Nephron progenitor cell (in vitro differentiated cells): ENCODE data around the gene POLR3K.

ENCODE experiments used
- DNase-seq: peaks from one replicate; pipeline ENCODE4 v3.0.0; 2021
- H3K27ac Mint-ChIP-seq: 2 replicates; pipeline ENCODE4 v1.8.0; 2021; ENCODE audit warnings: mild to moderate bottlenecking, moderate library complexity, mixed read lengths
- H3K27me3 Mint-ChIP-seq: 2 replicates; pipeline ENCODE4 v1.8.0; 2021; ENCODE audit warnings: mild to moderate bottlenecking, low read depth, mixed read lengths; ENCODE audit not compliant: poor library complexity
- H3K36me3 Mint-ChIP-seq: 2 replicates; pipeline ENCODE4 v1.8.0; 2021; ENCODE audit warnings: low read depth, mixed read lengths
- H3K4me1 Mint-ChIP-seq: 2 replicates; pipeline ENCODE4 v1.8.0; 2021; ENCODE audit warnings: mixed read lengths
- H3K4me3 Mint-ChIP-seq: 2 replicates; pipeline ENCODE4 v1.8.0; 2021; ENCODE audit warnings: mild to moderate bottlenecking, moderate library complexity, mixed read lengths
- H3K9me3 Mint-ChIP-seq: 2 replicates; pipeline ENCODE4 v1.8.0; 2021; ENCODE audit warnings: mild to moderate bottlenecking, moderate library complexity, mixed read lengths
- TF ChIP-seq, protein P1 (sequence below): fragments of 200-600 bp; sonication (generic); IDR thresholded peaks from 2 replicates; pipeline ENCODE4 v1.5.0; 2021; ENCODE audit warnings: antibody characterized with exemption

The POLR3K gene

GRCh38 chr16:63466-63865, 10.1 kb upstream of the POLR3K start:
- Mint-ChIP-seq H3K9me3 (no peaks in the 10 kb centered on the region), H3K27me3 (no peaks in the 10 kb centered on the region), H3K4me3 (no peak overlapping the region), H3K27ac (no peak overlapping the region), H3K4me1 (peaks cover 18% of the 10 kb centered on the region), H3K36me3 (peaks cover 14% of the 10 kb centered on the region)
- TF ChIP-seq, protein P1, sequence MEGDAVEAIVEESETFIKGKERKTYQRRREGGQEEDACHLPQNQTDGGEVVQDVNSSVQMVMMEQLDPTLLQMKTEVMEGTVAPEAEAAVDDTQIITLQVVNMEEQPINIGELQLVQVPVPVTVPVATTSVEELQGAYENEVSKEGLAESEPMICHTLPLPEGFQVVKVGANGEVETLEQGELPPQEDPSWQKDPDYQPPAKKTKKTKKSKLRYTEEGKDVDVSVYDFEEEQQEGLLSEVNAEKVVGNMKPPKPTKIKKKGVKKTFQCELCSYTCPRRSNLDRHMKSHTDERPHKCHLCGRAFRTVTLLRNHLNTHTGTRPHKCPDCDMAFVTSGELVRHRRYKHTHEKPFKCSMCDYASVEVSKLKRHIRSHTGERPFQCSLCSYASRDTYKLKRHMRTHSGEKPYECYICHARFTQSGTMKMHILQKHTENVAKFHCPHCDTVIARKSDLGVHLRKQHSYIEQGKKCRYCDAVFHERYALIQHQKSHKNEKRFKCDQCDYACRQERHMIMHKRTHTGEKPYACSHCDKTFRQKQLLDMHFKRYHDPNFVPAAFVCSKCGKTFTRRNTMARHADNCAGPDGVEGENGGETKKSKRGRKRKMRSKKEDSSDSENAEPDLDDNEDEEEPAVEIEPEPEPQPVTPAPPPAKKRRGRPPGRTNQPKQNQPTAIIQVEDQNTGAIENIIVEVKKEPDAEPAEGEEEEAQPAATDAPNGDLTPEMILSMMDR, result no peak
- no peak for DNase-seq

- no peaks in the 10 kb centered on the region for H3K27me3 Mint-ChIP-seq
- no peak for DNase-seq
- no peak overlapping the region for H3K4me3 Mint-ChIP-seq
- H3K9me3 Mint-ChIP-seq, result no peaks in the 10 kb centered on the region
- H3K27ac Mint-ChIP-seq, result no peak overlapping the region
- H3K36me3 Mint-ChIP-seq, result peaks cover 19% of the 10 kb centered on the region
- TF ChIP-seq, protein P1, result no peak
- H3K4me1 Mint-ChIP-seq, result peaks cover 18% of the 10 kb centered on the region
These were observed 9.6 kb upstream of the POLR3K start for GRCh38 chr16:62968-63391.

- peaks cover 22% of the 10 kb centered on the region for H3K36me3 Mint-ChIP-seq
These were observed 9.0 kb upstream of the POLR3K start for GRCh38 chr16:62283-62967.

DNA sequence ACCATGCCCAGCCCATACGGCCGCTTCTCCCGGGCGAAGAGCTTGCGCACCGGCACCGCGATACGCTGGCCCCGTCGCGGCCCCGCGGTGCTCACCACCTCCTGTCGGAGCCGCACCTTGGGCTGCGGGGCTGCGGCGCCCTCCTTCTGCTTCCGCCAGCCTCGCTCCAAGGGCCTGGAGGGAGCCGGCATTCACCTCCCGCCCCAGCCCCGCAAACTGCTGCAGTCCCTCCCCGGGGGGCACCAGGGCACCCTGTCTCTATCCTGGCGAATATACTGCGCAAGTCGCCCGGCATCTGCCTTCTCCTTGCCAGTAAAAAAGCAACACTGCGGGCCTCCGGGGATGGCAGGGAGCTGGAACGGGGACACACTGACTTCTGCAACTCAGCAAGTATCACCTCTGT, 8.5 kb upstream of the POLR3K start:
- peaks cover 10% of the 10 kb centered on the region for H3K4me1 Mint-ChIP-seq
- no peaks in the 10 kb centered on the region for H3K9me3 Mint-ChIP-seq
- H3K4me3 Mint-ChIP-seq, result no peak overlapping the region
- no peaks in the 10 kb centered on the region for H3K27me3 Mint-ChIP-seq
- TF ChIP-seq, protein P1, result no peak
- no peak overlapping the region for H3K27ac Mint-ChIP-seq
- H3K36me3 Mint-ChIP-seq, result peaks cover 22% of the 10 kb centered on the region
- DNase-seq, result no peak

More at GRCh38 chr16:62283-62967, 9.0 kb upstream of the POLR3K start:
- DNase-seq, result no peak
- TF ChIP-seq, protein P1, result no peak
- H3K4me3 Mint-ChIP-seq, result no peak overlapping the region
- no peak overlapping the region for H3K27ac Mint-ChIP-seq
- no peaks in the 10 kb centered on the region for H3K27me3 Mint-ChIP-seq
- peaks cover 15% of the 10 kb centered on the region for H3K4me1 Mint-ChIP-seq
- H3K9me3 Mint-ChIP-seq, result no peaks in the 10 kb centered on the region

GRCh38 chr16:60929-61878, 7.8 kb upstream of the POLR3K start:
- Mint-ChIP-seq H3K4me1 (peaks cover 8% of the 10 kb centered on the region), H3K4me3 (no peak overlapping the region), H3K27ac (no peak overlapping the region), H3K9me3 (no peaks in the 10 kb centered on the region), H3K27me3 (no peaks in the 10 kb centered on the region), H3K36me3 (peaks cover 24% of the 10 kb centered on the region)
- TF ChIP-seq, protein P1, result no peak
- no peak for DNase-seq
